Measurements from ENCODE around the gene STYXL2. TPM values are rescaled to one million over a fixed set of nuclear protein-coding genes. Genes with fewer than 3 reads are reported as not detected.

The STYXL2 gene
- total RNA-seq, 1 donor from 2014 or later, result 462 TPM

DNA sequence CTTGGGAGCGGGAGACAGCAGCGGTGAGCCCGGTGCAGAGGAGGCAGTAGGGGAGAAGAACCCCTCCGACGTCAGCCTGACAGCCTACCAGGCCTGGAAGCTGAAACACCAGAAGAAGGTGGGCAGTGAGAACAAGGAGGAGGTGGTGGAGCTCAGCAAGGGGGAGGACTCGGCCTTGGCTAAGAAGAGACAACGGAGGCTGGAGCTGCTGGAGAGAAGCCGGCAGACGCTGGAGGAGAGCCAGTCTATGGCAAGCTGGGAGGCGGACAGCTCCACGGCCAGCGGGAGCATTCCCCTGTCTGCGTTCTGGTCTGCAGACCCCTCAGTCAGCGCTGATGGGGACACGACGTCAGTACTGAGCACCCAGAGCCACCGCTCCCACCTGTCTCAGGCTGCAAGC, 32.9 kb downstream of the STYXL2 start:
- intact Hi-C loops (cut with DNase I), result loop anchor here (5.0 kb wide), 1 partner anchor 60 kb away; no protein-coding TSS in a partner anchor
- DNase-seq (ENCODE audit: low spot score), result no peak

- intact Hi-C loops (cut with DNase I), result loop anchor here (5.0 kb wide), 1 partner anchor 60 kb away; no protein-coding TSS in a partner anchor
- DNase-seq (ENCODE audit: low spot score), result no peak
These were observed 33.4 kb downstream of the STYXL2 start for GRCh38 chr1:167127236-167127635.

- DNase-seq (ENCODE audit: low spot score), result no peak
- intact Hi-C loops (cut with DNase I), result loop anchor here (5.0 kb wide), 1 partner anchor 60 kb away; no protein-coding TSS in a partner anchor
These were observed 33.8 kb downstream of the STYXL2 start for GRCh38 chr1:167127661-167128060.

GRCh38 chr1:167128261-167129227, 34.7 kb downstream of the STYXL2 start:
- intact Hi-C loops (cut with DNase I), result loop anchor here (5.0 kb wide), 1 partner anchor 61 kb away; no protein-coding TSS in a partner anchor

DNA sequence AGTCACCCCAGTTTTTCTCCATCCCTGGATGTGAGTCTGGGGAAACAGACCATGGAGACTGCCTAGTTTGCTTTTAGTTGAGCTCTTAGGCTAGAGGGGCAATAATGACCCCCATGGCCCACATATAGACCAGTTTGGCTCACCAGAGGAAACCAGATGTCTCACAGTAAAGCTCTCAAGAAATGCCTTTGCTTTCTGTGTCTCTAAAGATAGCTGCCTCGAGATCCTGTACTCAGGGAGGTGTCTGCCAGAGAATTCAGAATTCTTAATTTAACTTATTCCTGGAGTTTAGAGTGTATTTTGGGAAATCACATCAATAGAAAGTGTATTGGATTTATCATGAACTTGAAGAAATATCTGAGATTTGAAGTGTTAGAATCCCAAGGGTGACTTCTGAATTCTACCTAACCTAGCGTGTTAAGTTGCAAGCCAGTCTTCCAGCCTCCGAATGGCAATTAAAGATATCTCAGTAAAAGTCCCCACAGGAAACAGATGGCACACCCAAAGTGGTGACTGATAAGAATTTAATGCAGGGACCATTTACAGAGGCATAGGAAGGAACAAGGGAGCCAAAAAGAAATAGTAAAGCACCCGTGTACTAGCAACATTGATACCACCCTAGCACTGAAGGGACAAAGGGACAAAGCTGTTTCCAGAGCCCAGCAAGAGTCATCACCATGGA, 37.1 kb downstream of the STYXL2 start:
- no peak for DNase-seq (ENCODE audit: low spot score)
- intact Hi-C loops (cut with DNase I), result no loop called here

More at GRCh38 chr1:167128261-167129227, 34.7 kb downstream of the STYXL2 start:
- no peak for DNase-seq (ENCODE audit: low spot score)

DNA sequence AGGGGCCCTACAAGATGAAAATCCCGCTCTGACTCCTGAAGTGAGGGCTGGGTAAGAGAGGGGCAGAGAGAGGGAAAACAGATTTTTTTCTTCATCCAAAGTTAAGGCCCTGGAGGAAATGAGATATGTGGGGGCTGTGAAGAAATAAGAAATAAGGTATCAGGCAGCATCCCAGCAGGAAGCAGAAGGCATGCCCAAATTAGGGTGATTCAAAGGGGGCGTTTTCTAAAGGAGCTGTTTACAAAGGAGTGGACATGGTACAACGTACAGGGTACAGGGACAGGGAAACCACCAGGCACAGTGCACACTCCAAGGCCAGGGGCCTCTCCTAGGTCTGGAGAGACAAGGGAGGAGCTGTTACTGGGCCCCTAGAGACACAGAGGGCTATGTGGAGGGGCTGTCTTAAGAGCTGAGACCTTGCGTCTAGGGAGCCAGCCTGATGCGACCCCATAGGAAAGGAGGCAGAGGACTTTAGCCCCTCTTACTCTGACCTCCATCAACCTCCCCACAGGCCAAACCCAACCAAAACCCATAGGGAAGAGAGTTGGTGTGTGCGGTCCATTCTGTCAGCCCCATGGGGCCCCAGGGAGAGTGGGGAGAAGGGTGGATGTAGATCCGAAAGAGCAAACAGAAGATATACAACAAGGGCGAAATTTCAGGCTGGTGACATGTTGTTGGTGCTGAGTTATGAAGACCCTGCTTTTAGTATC, 38.6 kb downstream of the STYXL2 start:
- DNase-seq (ENCODE audit: low spot score), result no peak
- intact Hi-C loops (cut with DNase I), result no loop called here

DNA sequence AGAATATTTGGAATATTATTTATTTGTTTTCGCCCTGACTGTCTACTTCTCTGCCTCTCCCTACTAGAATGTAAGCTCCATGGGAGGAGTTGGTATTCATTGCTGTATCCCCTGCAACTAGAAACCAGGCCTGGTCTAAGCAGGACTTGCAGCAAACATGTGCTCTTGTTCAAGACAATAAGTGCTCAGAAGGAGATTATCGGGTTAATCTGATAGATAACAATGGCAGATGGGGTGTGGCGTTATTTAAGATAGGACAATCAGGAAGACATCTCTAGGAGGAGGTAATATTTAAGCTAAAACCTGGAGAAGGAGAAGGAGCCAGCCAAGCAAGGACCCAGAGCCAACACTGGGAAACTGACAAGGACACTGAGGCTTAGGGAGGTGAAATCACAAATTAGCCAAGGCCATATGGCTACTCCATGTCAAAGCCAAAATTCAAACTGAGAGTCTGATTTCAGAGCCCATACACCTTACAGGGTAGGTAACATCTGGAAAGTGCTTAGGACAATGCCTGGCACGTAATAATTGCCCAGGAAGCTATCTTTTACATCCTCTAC, 41.5 kb downstream of the STYXL2 start:
- intact Hi-C loops (cut with DNase I), result no loop called here
- no peak for DNase-seq (ENCODE audit: low spot score)

DNA sequence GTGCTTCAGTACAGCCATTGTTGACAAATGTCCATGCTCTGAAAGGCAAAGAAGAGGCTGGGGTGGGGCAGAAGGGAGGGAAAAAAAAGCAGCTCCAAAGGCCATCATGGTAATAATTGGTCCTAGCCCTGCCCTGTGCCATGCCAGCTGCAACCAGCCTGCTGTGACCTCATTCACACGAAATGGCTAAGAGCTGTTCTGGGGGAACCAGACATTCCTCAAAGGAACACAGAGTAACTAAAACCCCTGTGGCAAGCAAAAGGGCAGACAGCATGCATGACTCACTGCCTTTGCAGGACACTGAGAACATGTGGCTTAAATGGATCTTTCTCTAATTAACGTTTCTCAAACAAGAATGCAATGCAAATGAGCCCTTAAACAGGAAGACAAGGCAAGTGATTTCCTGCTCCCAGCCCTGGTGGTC, 42.3 kb downstream of the STYXL2 start:
- DNase-seq (ENCODE audit: low spot score), result no peak
- intact Hi-C loops (cut with DNase I), result no loop called here

- DNase-seq (ENCODE audit: low spot score), result no peak
- intact Hi-C loops (cut with DNase I), result no loop called here
These were observed 42.9 kb downstream of the STYXL2 start for GRCh38 chr1:167136806-167137205.

- intact Hi-C loops (cut with DNase I), result no loop called here
- no peak for DNase-seq (ENCODE audit: low spot score)
These were observed 43.5 kb downstream of the STYXL2 start for GRCh38 chr1:167137332-167137781.

GRCh38 chr1:167137793-167138510, 44.1 kb downstream of the STYXL2 start:
- no peak for DNase-seq (ENCODE audit: low spot score)
- intact Hi-C loops (cut with DNase I), result no loop called here

GRCh38 chr1:167138703-167139102, 44.8 kb downstream of the STYXL2 start:
- DNase-seq (ENCODE audit: low spot score), result no peak
- intact Hi-C loops (cut with DNase I), result no loop called here

- intact Hi-C loops (cut with DNase I), result no loop called here
- no peak for DNase-seq (ENCODE audit: low spot score)
These were observed 48.1 kb downstream of the STYXL2 start for GRCh38 chr1:167141963-167142362.

Other genes starting within 250 kb of the STYXL2 start
- gene TADA1, start 217.8 kb upstream of the STYXL2 start, total RNA-seq, result 11.0 TPM
- gene ILDR2, start 118.5 kb upstream of the STYXL2 start, total RNA-seq, result 23.1 TPM
- gene MAEL, start 104.8 kb upstream of the STYXL2 start, total RNA-seq, result 4.3 TPM
- gene GPA33, start 3.7 kb upstream of the STYXL2 start, total RNA-seq, result 2.7 TPM
- gene POU2F1, start 126.8 kb downstream of the STYXL2 start, total RNA-seq, result 9.9 TPM

Measured in cardiac septum (tissue), 1 donor.